AG20443 (cell line): ENCODE measurements around the gene TIAM2.

Experiments used
- DNase-seq: peaks from one replicate; pipeline ENCODE4 v3.0.0; 2012; ENCODE audit warnings: low spot score, mixed read lengths

Gene TIAM2

GRCh38 chr6:155062866-155063341 lies 67.8 kb downstream of the TIAM2 start:
- DNase-seq, result peak; percentile 63

GRCh38 chr6:155064303-155064702 lies 69.2 kb downstream of the TIAM2 start:
- DNase-seq, result no peak

GRCh38 chr6:155066361-155066760 lies 71.2 kb downstream of the TIAM2 start:
- DNase-seq, result peak; percentile 35

- DNase-seq, result no peak
Observed at GRCh38 chr6:155066921-155067680, 72.0 kb downstream of the TIAM2 start.

GRCh38 chr6:155067956-155068615 lies 73.0 kb downstream of the TIAM2 start:
- peak; percentile 18 for DNase-seq

- DNase-seq, result no peak
Observed at GRCh38 chr6:155069543-155069942, 74.4 kb downstream of the TIAM2 start.

- no peak for DNase-seq
Observed at GRCh38 chr6:155075930-155076695, 81.0 kb downstream of the TIAM2 start.

- peak; percentile 76 for DNase-seq
Observed at GRCh38 chr6:155077331-155077730, 82.2 kb downstream of the TIAM2 start.

- DNase-seq, result peak; percentile 56
Observed at GRCh38 chr6:155077784-155078183, 82.7 kb downstream of the TIAM2 start.

GRCh38 chr6:155078331-155078745 lies 83.2 kb downstream of the TIAM2 start:
- DNase-seq, result peak; percentile 20

- DNase-seq, result no peak
Observed at GRCh38 chr6:155079985-155080452, 84.9 kb downstream of the TIAM2 start.

- no peak for DNase-seq
Observed at GRCh38 chr6:155080881-155081845, 86.0 kb downstream of the TIAM2 start.

GRCh38 chr6:155084431-155085123 lies 89.5 kb downstream of the TIAM2 start:
- no peak for DNase-seq

GRCh38 chr6:155085582-155086257 lies 90.6 kb downstream of the TIAM2 start:
- DNase-seq, result no peak

- no peak for DNase-seq
Observed at GRCh38 chr6:155088856-155089255, 93.7 kb downstream of the TIAM2 start.

- DNase-seq, result no peak
Observed at GRCh38 chr6:155089746-155090145, 94.6 kb downstream of the TIAM2 start.

GRCh38 chr6:155090166-155090565 lies 95.1 kb downstream of the TIAM2 start:
- no peak for DNase-seq

GRCh38 chr6:155091756-155092155 lies 96.6 kb downstream of the TIAM2 start:
- DNase-seq, result no peak

- no peak for DNase-seq
Observed at GRCh38 chr6:155093430-155093829, 98.3 kb downstream of the TIAM2 start.

GRCh38 chr6:155100087-155100486 lies 105.0 kb downstream of the TIAM2 start:
- no peak for DNase-seq
